ENCODE data around the gene AARS2.

DNA sequence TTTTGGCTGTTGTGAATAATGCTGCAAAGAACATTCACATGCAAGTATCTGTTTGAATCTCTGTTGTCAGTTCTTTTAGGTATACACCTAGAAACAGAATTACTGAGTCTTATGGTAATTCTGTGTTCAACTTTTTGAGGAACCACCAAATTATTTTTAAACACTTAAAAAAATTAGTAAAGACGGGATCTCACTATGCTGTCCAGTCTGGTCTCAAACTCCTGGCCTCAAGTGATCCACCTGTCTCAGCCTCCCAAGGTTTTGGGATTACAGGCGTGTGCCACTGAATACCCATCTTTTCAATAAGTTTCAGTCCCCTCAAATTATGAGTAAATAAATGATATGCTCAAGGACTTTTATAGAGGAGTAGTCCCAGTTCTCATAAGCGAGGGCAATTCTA is 46.8 kb upstream of the AARS2 start:
- no peak for TF ChIP-seq CTCF (IDR thresholded peaks at IDR 0.05)
- TF ChIP-seq MYC (IDR thresholded peaks at IDR 0.05; ENCODE audit: borderline replicate concordance, low read length): no peak
- no peak for TF ChIP-seq POLR2A (IDR thresholded peaks at IDR 0.05; ENCODE audit: low read length)
- no peak for TF ChIP-seq KDM5A (IDR thresholded peaks at IDR 0.05)
- no peak for TF ChIP-seq SMC3 (IDR thresholded peaks at IDR 0.05)
- TF ChIP-seq MAFK (IDR thresholded peaks at IDR 0.05; ENCODE audit: partially characterized antibody): no peak
